Hair follicular keratinocyte (primary cell): ENCODE measurements around the gene GJB6. TPM values are rescaled to one million over a fixed set of nuclear protein-coding genes. Genes with fewer than 3 reads are reported as not detected.

Source experiments
- total RNA-seq: library from RNA; depleted of rRNA; stranded (reverse); fragments of >200 nt; gene quantifications from 2 replicates; pipeline ENCODE4 v1.2.3, GENCODE V29; 2015

Gene GJB6
- 54.5 and 220 TPM in 2 replicates for total RNA-seq

GRCh38 chr13:20231839-20232555 lies at the start of gene GJB6:
GJB6 (minus strand) TSS chr13:20232319; CDS start chr13:20223480, 8,839 bp downstream.

GRCh38 chr13:20192836-20193161 lies 39.3 kb downstream of the GJB6 start, which contains the start of gene GJB2:
GJB2 (minus strand) TSS chr13:20192938; CDS start chr13:20189581, 3,357 bp downstream.

Other genes starting within 250 kb of the GJB6 start
- 0.11 and 0.78 TPM in 2 replicates for gene GJA3, start 71.3 kb downstream of the GJB6 start, total RNA-seq
- 409 and 921 TPM in 2 replicates for gene GJB2, start 39.4 kb downstream of the GJB6 start, total RNA-seq